Heart left ventricle (tissue), 16 donors: ENCODE results near the gene NDUFV1. TPM values are rescaled to one million over a fixed set of nuclear protein-coding genes. Genes with fewer than 3 reads are reported as not detected.

Source experiments
- ATAC-seq, 4 donors: fragments of 200-7000 bp; cut with Tn5 transposase; one replicate each; pipeline ENCODE4 v1.9.1; 2020 to 2022; ENCODE audit warnings: moderate library complexity in 4 of 4, mild to moderate bottlenecking in 3 of 4, moderate number of reproducible peaks in 1 of 4
- DNase-seq, 5 donors: peaks; one replicate each; pipeline ENCODE4 v3.0.0-alpha.2; 2020
- H3K27ac ChIP-seq, 12 donors: fragments of 200-600 bp; sonication (generic) in 4 of 12; one replicate each; pipeline versions ENCODE4 v1.5.0 to v1.8.0; 2016 to 2022; ENCODE audit warnings: mild to moderate bottlenecking in 2 of 12
- H3K27me3 ChIP-seq, 9 donors: fragments of 200-600 bp; sonication (generic) in 2 of 9; one replicate each; pipeline versions ENCODE4 v1.5.1 to v1.8.0; 2016 to 2022; ENCODE audit warnings: mild to moderate bottlenecking in 3 of 9
- H3K36me3 ChIP-seq, 9 donors: fragments of 200-600 bp; sonication (generic) in 2 of 9; one replicate each; pipeline versions ENCODE4 v1.5.0 to v1.8.0; 2018 to 2022; ENCODE audit warnings: mild to moderate bottlenecking in 2 of 9
- H3K4me1 ChIP-seq, 12 donors: fragments of 200-600 bp; sonication (generic) in 4 of 12; one replicate each; pipeline versions ENCODE4 v1.5.0 to v1.8.0; 2016 to 2022; ENCODE audit warnings: mild to moderate bottlenecking in 3 of 12
- H3K4me3 ChIP-seq, 12 donors: fragments of 200-600 bp; sonication (generic) in 4 of 12; one replicate each; pipeline versions ENCODE4 v1.5.0 to v1.8.0; 2017 to 2022; ENCODE audit warnings: mild to moderate bottlenecking in 9 of 12, moderate library complexity in 4 of 12
- H3K9me3 ChIP-seq, 12 donors: fragments of 200-600 bp; sonication (generic) in 4 of 12; one replicate each; pipeline versions ENCODE4 v1.5.0 to v1.8.0; 2016 to 2022; ENCODE audit warnings: mild to moderate bottlenecking in 1 of 12
- CTCF ChIP-seq, 12 donors: fragments of 200-600 bp; sonication (generic) in 4 of 12; IDR thresholded peaks; one replicate each; pipeline versions ENCODE4 v1.5.0 to v1.8.0; 2018 to 2022; ENCODE audit warnings: antibody characterized with exemption in 12 of 12, mild to moderate bottlenecking in 5 of 12
- POLR2A ChIP-seq, 2 donors: fragments of 450-650 bp; IDR thresholded peaks; one replicate each; pipeline ENCODE4 v1.6.1; 2017; ENCODE audit warnings: antibody characterized with exemption in 2 of 2, mild to moderate bottlenecking in 2 of 2, moderate library complexity in 2 of 2
- whole genome bisulfite sequencing, 4 donors: extraction: QIAGEN DNeasy Blood & Tissue Kit in 2 of 4; methylation state at CpG; one replicate each; pipeline versions ENCODE4 v1.1.5 to v1.1.7; 2013 to 2018; 5-methylcytosine and 5-hydroxymethylcytosine counted together
- intact Hi-C, 10 donors: fragments of 100-400 bp; cut with DNase I; formaldehyde crosslinking; loops; one replicate each; pipeline versions ENCODE4 v1.11.1 to v1.14.2; 2022
- polyA plus RNA-seq, 2 donors: library from polyadenylated mRNA; stranded (reverse); fragments of 200-250 nt; gene quantifications; one replicate each; pipeline ENCODE4 v1.2.3, GENCODE V29; 2013
- total RNA-seq, 9 donors: library from RNA; depleted of rRNA in 2 of 9; stranded (reverse); fragments of >200 nt in 2 of 9; fragmentation: NEBNext Ultra II Directional in 3 of 9; extraction: Animal tissue kit (Norgen Biotek cat#: 25700) in 3 of 9; gene quantifications; one replicate each; pipeline versions ENCODE4 v1.1.0 to v1.2.4, GENCODE V29; 2016 to 2023
- donor health status: ischemic (EF 13 %, LVEDD 7.1; RV severe dilation, severe dysfunction).
- donor health status: healthy with polysubstance abuse.
- donor health status: DM: no; HTN: yes; CAD: no.
- donor health status: DM: no; HTN: no; CAD: no.
- donor health status: ischemic (EF 25% LVEDD 6.9; RV normal size, moderate dysfunction).
- donor health status: ischemic (EF 25% LVEDD 5.7; RV mildly dilated, moderate dysfunction).
- donor health status: healthy.
- donor health status: DM: yes; HTN: yes; CAD: no.
- donor health status: ischemic (EF 35%, LVEDD 5.7; RV mildly dilated, moderate dysfunction).
- donor health status: nonischemic (EF 11% LVEDD 7.7; RV severe dilation, severe dysfunction).
- donor health status: DM: yes; HTN: yes; CAD: no.
- donor health status: PGD.
- donor health status: ischemic (EF 29% LVEDD 5.4; RV normal size, mild dysfunction).
- donor health status: nonischemic (EF 23%, LVEDD 6.1; RV moderate dilation, normal function).

Gene NDUFV1
- total and polyA plus RNA-seq, 11 donors = 340 to 897 (median 540) TPM

- Histone ChIP-seq H3K4me3 (no peak within 1 kb of the TSS), H3K27me3 (peaks cover 0 to 21% (median 7%) of the 10 kb centered on the region in 9 donors), H3K36me3 (no peaks in the 10 kb centered on the region), H3K9me3 (peaks cover 0 to 6% (median 0%) of the 10 kb centered on the region in 12 donors), H3K27ac (no peak within 1 kb of the TSS), H3K4me1 (no peaks in the 10 kb centered on the region)
- intact Hi-C loops = loop anchor here in 2 of 10 donors (10.0 kb wide), 2 partner anchors 155 to 165 kb away; no protein-coding TSS in a partner anchor
- ATAC-seq (no peak), DNase-seq (no peak)
- 80 to 85% (median 83%) methylated on average over 17 to 18 of the region's 18 CpGs for whole genome bisulfite sequencing, 4 donors
- TF ChIP-seq POLR2A (IDR thresholded peaks at IDR 0.05) = no peak
- TF ChIP-seq CTCF (IDR thresholded peaks at IDR 0.05) = no peak
Observed at GRCh38 chr11:67639438-67639859, 32.7 kb downstream of the NDUFV1 start, which contains the start of gene TBX10. Gene TBX10, minus strand, starts transcription at chr11:67639763. Its CDS starts 291 bp downstream, at chr11:67639472.

GRCh38 chr11:67640021-67640757 lies 33.5 kb downstream of the NDUFV1 start:
- ATAC-seq (peak; percentile 30 to 80 (median 58)), DNase-seq (peak in 3 of 5 donors; percentile 58 to 79 (median 59))
- no peaks in the 10 kb centered on the region for H3K36me3 ChIP-seq
- no peaks in the 10 kb centered on the region for H3K4me1 ChIP-seq
- WGBS, 4 donors = 21 to 50% (median 45%) methylated on average over 15 to 23 of the region's 23 CpGs
- no peak overlapping the region for H3K4me3 ChIP-seq
- TF ChIP-seq POLR2A (IDR thresholded peaks at IDR 0.05) = no peak
- TF ChIP-seq CTCF (IDR thresholded peaks at IDR 0.05) = peak in 11 of 12 donors; percentile 35 to 69 (median 51)
- peaks cover 0 to 6% (median 0%) of the 10 kb centered on the region in 12 donors for H3K9me3 ChIP-seq
- intact Hi-C loops = no loop called here
- peaks cover 0 to 21% (median 7%) of the 10 kb centered on the region in 9 donors for H3K27me3 ChIP-seq
- H3K27ac ChIP-seq = no peak overlapping the region

DNA sequence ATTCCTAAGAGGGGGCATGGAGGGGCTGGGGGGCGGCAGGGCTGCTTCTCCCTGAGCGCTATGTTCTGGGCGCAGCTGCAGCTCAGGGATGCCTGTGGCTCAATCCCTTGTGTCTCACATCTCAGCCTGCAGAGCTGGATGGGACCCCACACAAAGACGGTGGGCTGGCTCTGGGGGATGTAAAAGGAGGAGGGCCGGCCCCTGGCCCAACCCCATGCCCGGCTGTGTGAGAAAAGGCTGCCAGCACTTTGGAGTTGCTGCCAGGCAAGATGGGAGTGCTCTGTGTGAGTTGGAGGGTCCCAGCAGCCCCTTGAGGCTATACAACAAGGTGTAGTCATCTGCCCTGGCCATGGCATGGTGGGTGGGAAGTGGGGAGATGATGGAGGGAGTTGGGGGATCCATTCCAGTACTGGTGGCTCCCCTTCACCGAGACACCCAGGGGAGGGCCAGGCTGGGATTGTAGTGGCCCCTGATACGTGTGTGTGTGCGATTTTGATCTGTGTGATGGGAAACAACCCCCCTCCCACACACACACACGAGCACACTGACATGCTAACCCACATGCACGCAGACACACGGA lies 34.1 kb downstream of the NDUFV1 start:
- no peak overlapping the region for H3K4me3 ChIP-seq
- peaks cover 0 to 6% (median 0%) of the 10 kb centered on the region in 12 donors for H3K9me3 ChIP-seq
- intact Hi-C loops = no loop called here
- TF ChIP-seq POLR2A (IDR thresholded peaks at IDR 0.05) = no peak
- no peak for TF ChIP-seq CTCF (IDR thresholded peaks at IDR 0.05)
- no peaks in the 10 kb centered on the region for H3K36me3 ChIP-seq
- ATAC-seq (no peak), DNase-seq (no peak)
- peaks cover 0 to 21% (median 7%) of the 10 kb centered on the region in 9 donors for H3K27me3 ChIP-seq
- H3K27ac ChIP-seq = no peak overlapping the region
- H3K4me1 ChIP-seq = no peaks in the 10 kb centered on the region
- 71 to 81% (median 80%) methylated on average over 6 to 12 of the region's 12 CpGs for WGBS, 4 donors
